ENCODE results near the gene AP4S1.

AP4S1 gene

DNA sequence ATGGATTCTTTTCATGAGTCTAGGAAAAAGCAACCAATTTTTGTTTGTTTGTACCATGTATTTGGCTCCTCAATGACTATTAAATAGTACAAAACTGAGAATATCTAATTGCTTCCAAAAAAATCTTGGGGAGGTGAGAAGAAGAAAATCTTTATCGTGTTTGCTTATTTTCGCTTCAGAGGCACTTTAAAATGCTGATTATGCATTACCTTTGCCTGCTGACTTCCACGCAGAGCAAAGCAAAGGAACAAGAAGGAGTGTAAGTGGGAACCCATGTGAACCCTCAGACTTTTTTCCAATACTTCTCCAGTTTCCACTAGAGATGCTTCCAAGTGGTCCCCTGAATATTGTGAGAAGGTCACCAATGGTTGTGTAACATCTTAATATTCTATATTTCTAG is 43.9 kb downstream of the AP4S1 start:
- Histone ChIP-seq H3K9me3 (no peaks in the 10 kb centered on the region), H3K4me3 (ENCODE audit: low read depth, low read length) (no peak overlapping the region), H3K4me1 (no peaks in the 10 kb centered on the region), H3K36me3 (no peaks in the 10 kb centered on the region), H3K27me3 (no peaks in the 10 kb centered on the region)
- DNase-seq, result no peak
- TF ChIP-seq, protein P1, sequence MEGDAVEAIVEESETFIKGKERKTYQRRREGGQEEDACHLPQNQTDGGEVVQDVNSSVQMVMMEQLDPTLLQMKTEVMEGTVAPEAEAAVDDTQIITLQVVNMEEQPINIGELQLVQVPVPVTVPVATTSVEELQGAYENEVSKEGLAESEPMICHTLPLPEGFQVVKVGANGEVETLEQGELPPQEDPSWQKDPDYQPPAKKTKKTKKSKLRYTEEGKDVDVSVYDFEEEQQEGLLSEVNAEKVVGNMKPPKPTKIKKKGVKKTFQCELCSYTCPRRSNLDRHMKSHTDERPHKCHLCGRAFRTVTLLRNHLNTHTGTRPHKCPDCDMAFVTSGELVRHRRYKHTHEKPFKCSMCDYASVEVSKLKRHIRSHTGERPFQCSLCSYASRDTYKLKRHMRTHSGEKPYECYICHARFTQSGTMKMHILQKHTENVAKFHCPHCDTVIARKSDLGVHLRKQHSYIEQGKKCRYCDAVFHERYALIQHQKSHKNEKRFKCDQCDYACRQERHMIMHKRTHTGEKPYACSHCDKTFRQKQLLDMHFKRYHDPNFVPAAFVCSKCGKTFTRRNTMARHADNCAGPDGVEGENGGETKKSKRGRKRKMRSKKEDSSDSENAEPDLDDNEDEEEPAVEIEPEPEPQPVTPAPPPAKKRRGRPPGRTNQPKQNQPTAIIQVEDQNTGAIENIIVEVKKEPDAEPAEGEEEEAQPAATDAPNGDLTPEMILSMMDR (IDR thresholded peaks at IDR 0.05; ENCODE audit: low read depth, low read length), result no peak

GRCh38 chr14:31070431-31070830 is 45.0 kb downstream of the AP4S1 start:
- no peaks in the 10 kb centered on the region for H3K4me1 ChIP-seq
- H3K4me3 ChIP-seq (ENCODE audit: low read depth, low read length), result no peak overlapping the region
- H3K36me3 ChIP-seq, result no peaks in the 10 kb centered on the region; the same call in 1 of the 2 replicates
- H3K27me3 ChIP-seq, result no peaks in the 10 kb centered on the region
- H3K9me3 ChIP-seq, result no peaks in the 10 kb centered on the region
- TF ChIP-seq, protein P1 (IDR thresholded peaks at IDR 0.05; ENCODE audit: low read depth, low read length), result no peak
- no peak for DNase-seq

- Histone ChIP-seq H3K9me3 (no peaks in the 10 kb centered on the region), H3K27me3 (no peaks in the 10 kb centered on the region), H3K36me3 (no peaks in the 10 kb centered on the region; the same call in 1 of the 2 replicates), H3K4me3 (ENCODE audit: low read depth, low read length) (no peak overlapping the region), H3K4me1 (no peaks in the 10 kb centered on the region)
- TF ChIP-seq, protein P1 (IDR thresholded peaks at IDR 0.05; ENCODE audit: low read depth, low read length), result no peak
- DNase-seq, result no peak
Observed at GRCh38 chr14:31071151-31071550, 45.7 kb downstream of the AP4S1 start.

DNA sequence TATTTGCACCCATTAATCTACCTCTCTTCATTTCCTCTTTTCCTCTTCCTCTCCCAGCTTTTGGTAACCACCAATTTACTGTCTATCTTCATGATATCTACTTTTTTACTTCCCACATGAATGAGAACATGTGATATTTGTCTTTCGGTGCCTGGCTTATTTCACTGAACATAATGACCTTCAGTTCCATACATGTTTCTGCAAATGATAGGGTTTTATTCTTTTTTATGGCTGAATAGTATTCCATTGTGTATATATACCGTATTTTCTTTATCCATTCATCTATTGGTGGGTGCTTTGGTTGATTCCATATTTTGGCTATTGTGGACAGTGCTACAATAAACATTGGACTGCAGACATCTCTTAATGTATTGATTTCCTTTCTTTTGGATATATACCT is 49.7 kb downstream of the AP4S1 start:
- DNase-seq, result no peak
- no peaks in the 10 kb centered on the region for H3K27me3 ChIP-seq

GRCh38 chr14:31078766-31079165 is 53.3 kb downstream of the AP4S1 start:
- no peaks in the 10 kb centered on the region for H3K4me1 ChIP-seq
- H3K4me3 ChIP-seq (ENCODE audit: low read depth, low read length), result no peak overlapping the region
- DNase-seq, result no peak
- H3K27me3 ChIP-seq, result no peaks in the 10 kb centered on the region
- no peaks in the 10 kb centered on the region; the same call in 1 of the 2 replicates for H3K36me3 ChIP-seq
- H3K9me3 ChIP-seq, result no peaks in the 10 kb centered on the region
- TF ChIP-seq, protein P1 (IDR thresholded peaks at IDR 0.05; ENCODE audit: low read depth, low read length), result no peak

More for the DNA sequence above, 49.7 kb downstream of the AP4S1 start:
- TF ChIP-seq, protein P1 (IDR thresholded peaks at IDR 0.05; ENCODE audit: low read depth, low read length), result no peak
- H3K4me3 ChIP-seq (ENCODE audit: low read depth, low read length), result no peak overlapping the region
- H3K4me1 ChIP-seq, result no peaks in the 10 kb centered on the region
- H3K9me3 ChIP-seq, result no peaks in the 10 kb centered on the region
- H3K36me3 ChIP-seq, result no peaks in the 10 kb centered on the region; the same call in 1 of the 2 replicates

DNA sequence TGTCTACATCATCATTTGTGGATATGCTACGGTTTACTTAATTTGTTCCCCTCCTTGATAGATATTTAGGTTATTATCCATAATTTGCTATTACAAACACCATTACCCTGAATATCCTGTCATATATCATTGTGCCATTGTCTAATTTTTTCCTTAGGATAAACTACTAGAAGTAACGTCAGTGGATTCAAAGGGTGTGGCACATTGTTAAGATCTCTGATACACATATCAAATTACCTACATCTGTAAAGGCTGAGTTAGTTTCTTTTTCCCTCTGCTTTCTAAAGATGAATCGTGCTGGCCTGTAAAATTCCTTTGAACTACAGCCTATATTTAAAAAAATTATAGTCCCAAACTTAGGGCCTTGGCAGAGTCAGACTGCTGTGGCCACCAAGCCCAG is 54.6 kb downstream of the AP4S1 start:
- TF ChIP-seq, protein P1 (IDR thresholded peaks at IDR 0.05; ENCODE audit: low read depth, low read length), result no peak
- no peaks in the 10 kb centered on the region for H3K27me3 ChIP-seq
- no peak overlapping the region for H3K4me3 ChIP-seq (ENCODE audit: low read depth, low read length)
- DNase-seq, result no peak
- no peaks in the 10 kb centered on the region for H3K9me3 ChIP-seq
- no peaks in the 10 kb centered on the region for H3K4me1 ChIP-seq
- H3K36me3 ChIP-seq, result no peaks in the 10 kb centered on the region; the same call in 1 of the 2 replicates
